Measurements from ENCODE around the gene GMDS. TPM values are rescaled to one million over a fixed set of nuclear protein-coding genes. Genes with fewer than 3 reads are reported as not detected.

The GMDS gene
- polyA plus RNA-seq, 1 experiment, result 7.1 TPM

DNA sequence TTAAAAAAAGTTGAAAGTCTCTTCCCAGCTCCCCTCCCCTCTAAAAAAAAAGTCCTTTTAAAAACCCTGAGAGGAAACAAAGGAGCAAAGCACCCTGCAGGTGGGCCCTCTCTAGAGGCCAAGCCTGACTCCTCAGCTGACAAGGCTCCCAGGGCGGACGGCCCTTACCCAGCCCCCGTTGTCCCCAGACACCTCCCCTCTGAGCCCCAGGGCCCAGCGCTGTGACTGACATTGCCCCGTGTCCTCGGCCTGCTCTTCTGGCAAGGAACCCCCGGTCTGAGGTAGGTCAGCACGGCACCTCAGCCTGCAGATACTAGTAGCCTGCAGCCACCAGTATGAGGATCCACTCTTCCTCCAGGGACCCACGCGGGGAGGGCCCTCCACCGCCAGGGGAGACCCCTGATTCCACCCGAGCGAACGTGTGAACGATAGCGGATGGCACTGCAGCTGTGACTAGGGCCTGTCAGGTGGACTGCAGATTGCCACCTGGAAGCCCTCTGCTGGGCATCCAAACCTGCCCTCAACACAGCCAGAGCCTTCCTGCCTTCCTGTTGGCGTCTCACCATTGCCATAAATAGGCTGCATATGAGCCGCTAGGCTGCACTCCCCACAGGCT is 601.5 kb downstream of the GMDS start:
- DNase-seq (ENCODE audit: low read depth), result no peak
- ChIA-PET POLR2A (no interaction called here), CTCF (interaction anchor here (0.6 kb wide), 1 partner anchor 706 kb away, joined by 4 read pairs; no protein-coding TSS in a partner anchor)
- Histone ChIP-seq H3K36me3 (ENCODE audit: control insufficient read depth, insufficient read depth, low read length) (no peaks in the 10 kb centered on the region), H3K27me3 (ENCODE audit: control insufficient read depth, insufficient read depth, low read length) (no peaks in the 10 kb centered on the region), H3K4me3 (ENCODE audit: low read depth, low read length) (no peak overlapping the region)
- TF ChIP-seq, protein P1, sequence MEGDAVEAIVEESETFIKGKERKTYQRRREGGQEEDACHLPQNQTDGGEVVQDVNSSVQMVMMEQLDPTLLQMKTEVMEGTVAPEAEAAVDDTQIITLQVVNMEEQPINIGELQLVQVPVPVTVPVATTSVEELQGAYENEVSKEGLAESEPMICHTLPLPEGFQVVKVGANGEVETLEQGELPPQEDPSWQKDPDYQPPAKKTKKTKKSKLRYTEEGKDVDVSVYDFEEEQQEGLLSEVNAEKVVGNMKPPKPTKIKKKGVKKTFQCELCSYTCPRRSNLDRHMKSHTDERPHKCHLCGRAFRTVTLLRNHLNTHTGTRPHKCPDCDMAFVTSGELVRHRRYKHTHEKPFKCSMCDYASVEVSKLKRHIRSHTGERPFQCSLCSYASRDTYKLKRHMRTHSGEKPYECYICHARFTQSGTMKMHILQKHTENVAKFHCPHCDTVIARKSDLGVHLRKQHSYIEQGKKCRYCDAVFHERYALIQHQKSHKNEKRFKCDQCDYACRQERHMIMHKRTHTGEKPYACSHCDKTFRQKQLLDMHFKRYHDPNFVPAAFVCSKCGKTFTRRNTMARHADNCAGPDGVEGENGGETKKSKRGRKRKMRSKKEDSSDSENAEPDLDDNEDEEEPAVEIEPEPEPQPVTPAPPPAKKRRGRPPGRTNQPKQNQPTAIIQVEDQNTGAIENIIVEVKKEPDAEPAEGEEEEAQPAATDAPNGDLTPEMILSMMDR (IDR thresholded peaks at IDR 0.05; ENCODE audit: insufficient read depth, low read depth, low read length), result no peak

DNA sequence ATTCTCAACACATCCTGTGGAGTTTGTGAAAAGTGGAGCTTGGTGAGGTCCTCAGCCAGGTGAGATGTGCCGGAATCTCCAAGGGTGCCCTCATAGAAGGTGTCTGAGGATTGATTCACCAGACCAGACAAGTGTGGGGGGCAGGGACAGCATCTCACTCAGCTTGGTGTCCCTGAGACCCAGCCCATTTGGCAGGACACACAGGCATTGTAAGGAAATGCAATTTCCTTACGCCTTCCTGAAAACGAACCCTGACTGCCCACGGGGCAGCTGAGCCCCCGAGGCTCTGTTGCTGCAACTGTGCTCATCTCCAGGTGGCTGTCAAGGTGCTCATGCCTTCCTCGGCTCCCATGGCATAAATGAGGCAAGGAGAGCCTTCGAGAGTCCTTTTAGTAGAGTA is 602.3 kb downstream of the GMDS start:
- CTCF ChIA-PET, result interaction anchor here (0.6 to 1.4 kb wide), 2 partner anchors 47 to 707 kb away, joined by 4 read pairs; no protein-coding TSS in a partner anchor
- no peak overlapping the region for H3K4me3 ChIP-seq (ENCODE audit: low read depth, low read length)
- no peaks in the 10 kb centered on the region for H3K27me3 ChIP-seq (ENCODE audit: control insufficient read depth, insufficient read depth, low read length)
- no peaks in the 10 kb centered on the region for H3K36me3 ChIP-seq (ENCODE audit: control insufficient read depth, insufficient read depth, low read length)
- POLR2A ChIA-PET, result no interaction called here
- DNase-seq (ENCODE audit: low read depth), result no peak
- TF ChIP-seq, protein P1 (IDR thresholded peaks at IDR 0.05; ENCODE audit: insufficient read depth, low read depth, low read length), result no peak

DNA sequence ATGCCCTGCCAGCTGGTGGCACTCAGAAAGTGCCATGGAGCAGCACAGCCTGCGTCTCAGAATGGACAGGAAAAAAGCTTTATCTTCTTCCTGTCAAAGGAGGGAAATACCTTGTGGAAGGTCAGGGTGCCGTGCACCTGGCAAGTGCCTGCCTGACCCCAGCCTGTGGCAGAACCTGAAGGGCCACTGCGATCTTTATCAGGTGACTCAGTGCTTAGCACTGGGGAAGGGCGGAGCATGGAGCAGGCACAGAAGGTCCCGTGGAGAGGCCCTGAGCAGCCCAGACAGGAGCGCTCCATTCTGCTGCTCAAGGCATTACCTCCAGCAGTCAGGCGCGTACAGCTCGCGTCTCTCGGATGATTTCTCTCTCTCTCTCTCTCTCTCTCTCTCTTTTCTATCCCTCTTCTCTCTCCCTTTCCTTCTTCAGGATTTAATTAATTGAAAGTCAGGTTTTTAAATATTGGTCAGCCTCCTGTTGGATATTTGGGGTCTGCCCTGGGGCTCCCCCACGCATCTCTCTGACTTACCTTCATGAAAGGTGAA is 604.0 kb downstream of the GMDS start:
- TF ChIP-seq, protein P1 (IDR thresholded peaks at IDR 0.05; ENCODE audit: insufficient read depth, low read depth, low read length), result no peak
- no peaks in the 10 kb centered on the region for H3K27me3 ChIP-seq (ENCODE audit: control insufficient read depth, insufficient read depth, low read length)
- no peak for DNase-seq (ENCODE audit: low read depth)
- POLR2A ChIA-PET, result no interaction called here
- H3K4me3 ChIP-seq (ENCODE audit: low read depth, low read length), result no peak overlapping the region
- CTCF ChIA-PET, result no interaction called here
- H3K36me3 ChIP-seq (ENCODE audit: control insufficient read depth, insufficient read depth, low read length), result no peaks in the 10 kb centered on the region

DNA sequence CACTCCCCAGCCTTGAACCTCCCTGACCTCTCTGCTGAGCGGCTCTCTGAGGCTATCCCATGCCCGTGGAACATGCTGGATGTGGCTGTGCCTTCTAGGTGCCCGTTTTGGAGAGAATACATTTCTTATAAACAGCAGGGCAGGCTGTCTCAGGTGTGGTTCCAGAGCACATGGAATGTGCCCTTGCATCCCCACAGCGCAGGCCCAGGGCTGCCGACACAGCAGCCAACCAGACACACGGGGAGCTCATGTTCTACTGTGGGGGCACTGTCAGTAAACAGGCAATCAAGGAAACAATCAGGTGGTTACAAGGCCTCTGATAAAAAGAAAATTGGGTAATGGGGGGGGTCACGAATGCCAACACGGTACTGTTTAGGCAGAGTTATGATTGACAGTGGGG is 604.9 kb downstream of the GMDS start:
- TF ChIP-seq, protein P1 (IDR thresholded peaks at IDR 0.05; ENCODE audit: insufficient read depth, low read depth, low read length), result no peak
- H3K27me3 ChIP-seq (ENCODE audit: control insufficient read depth, insufficient read depth, low read length), result no peaks in the 10 kb centered on the region
- DNase-seq (ENCODE audit: low read depth), result no peak
- H3K4me3 ChIP-seq (ENCODE audit: low read depth, low read length), result no peak overlapping the region
- ChIA-PET CTCF (no interaction called here), POLR2A (no interaction called here)
- H3K36me3 ChIP-seq (ENCODE audit: control insufficient read depth, insufficient read depth, low read length), result no peaks in the 10 kb centered on the region

DNA sequence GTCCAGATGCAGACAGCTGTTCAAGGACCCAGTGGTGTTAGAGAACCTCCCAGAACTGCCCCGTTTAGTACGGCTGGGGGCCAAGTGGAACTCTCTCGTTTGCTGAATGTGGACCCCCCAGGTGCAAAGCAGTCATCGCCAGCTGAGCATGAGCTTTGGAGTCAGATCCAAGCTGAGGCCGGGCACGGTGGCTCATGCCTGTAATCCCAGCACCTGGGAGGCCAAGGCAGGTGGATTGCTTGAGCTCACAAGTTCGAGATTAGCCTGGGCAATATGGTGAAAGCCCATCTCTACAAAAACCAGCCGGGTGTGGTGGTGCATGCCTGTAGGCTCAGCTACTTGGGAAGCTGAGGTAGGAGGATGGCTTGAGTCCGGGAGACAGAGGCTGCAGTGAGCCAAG is 606.0 kb downstream of the GMDS start:
- no peak for DNase-seq (ENCODE audit: low read depth)
- no peaks in the 10 kb centered on the region for H3K36me3 ChIP-seq (ENCODE audit: control insufficient read depth, insufficient read depth, low read length)
- no peaks in the 10 kb centered on the region for H3K27me3 ChIP-seq (ENCODE audit: control insufficient read depth, insufficient read depth, low read length)
- POLR2A ChIA-PET, result no interaction called here
- TF ChIP-seq, protein P1 (IDR thresholded peaks at IDR 0.05; ENCODE audit: insufficient read depth, low read depth, low read length), result no peak
- H3K4me3 ChIP-seq (ENCODE audit: low read depth, low read length), result no peak overlapping the region
- CTCF ChIA-PET, result interaction anchor here (1.1 kb wide), 1 partner anchor 16 kb away, joined by 4 read pairs; no protein-coding TSS in a partner anchor

All from BJ (cell line).